Endothelial cell of umbilical vein (primary cell): ENCODE results near the gene BZW2.

Experiments used
- EZH2 ChIP-seq: IDR thresholded peaks from 2 replicates; pipeline ENCODE4 v1.6.1; 2012; ENCODE audit warnings: borderline replicate concordance, low read depth, mild to moderate bottlenecking, moderate library complexity, low read length, inconsistent platforms; ENCODE audit not compliant: severe bottlenecking
- FOS ChIP-seq: IDR thresholded peaks from 2 replicates; pipeline ENCODE4 v1.6.1; 2011; ENCODE audit warnings: mild to moderate bottlenecking, low read length, moderate library complexity, borderline replicate concordance; ENCODE audit not compliant: insufficient read depth
- POLR2A ChIP-seq: IDR thresholded peaks from 2 replicates; pipeline ENCODE4 v1.6.1; 2012; ENCODE audit warnings: low read depth, mild to moderate bottlenecking, control low read depth, low read length
- POLR2AphosphoS5 ChIP-seq: IDR thresholded peaks from 2 replicates; pipeline ENCODE4 v1.6.1; 2012; ENCODE audit warnings: low read depth, mild to moderate bottlenecking, control low read depth, low read length, moderate library complexity; ENCODE audit not compliant: insufficient read depth
- TF ChIP-seq, protein P1 (sequence below): IDR thresholded peaks from 2 replicates; pipeline ENCODE4 v1.6.1; 2011; ENCODE audit not compliant: insufficient read depth, insufficient read length
- TF ChIP-seq, protein P2 (sequence below), 2 donors: IDR thresholded peaks; 1 replicate in 1 of 2; 2 replicates in 1 of 2; pipeline ENCODE4 v1.5.1; 2011; ENCODE audit warnings: low read length in 2 of 2, mild to moderate bottlenecking in 2 of 2, moderate library complexity in 2 of 2, control low read depth in 1 of 2, inconsistent platforms in 1 of 2, low read depth in 1 of 2; ENCODE audit not compliant: insufficient read depth in 1 of 2; ENCODE audit errors: extremely low read depth in 1 of 2

DNA sequence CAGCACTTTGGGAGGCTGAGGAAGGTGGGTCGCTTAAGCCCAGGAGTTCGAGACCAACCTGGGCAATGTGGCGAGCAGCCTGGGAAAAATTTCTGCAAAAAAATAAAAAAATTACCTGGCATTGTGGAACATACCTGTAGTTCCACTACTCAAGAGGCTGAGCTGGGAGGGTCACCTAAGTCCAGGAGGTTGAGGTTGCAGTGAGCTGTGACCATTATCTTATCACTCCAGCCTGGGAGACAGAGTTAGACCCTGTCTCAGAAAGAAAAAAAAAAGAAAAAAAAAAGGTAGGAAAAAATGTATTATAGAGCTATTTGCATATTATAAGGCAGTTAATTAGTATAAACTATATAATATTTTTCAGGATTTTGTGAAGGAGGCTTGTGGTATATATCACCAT is 96.6 kb downstream of the BZW2 start:
- TF ChIP-seq POLR2A: no peak
- TF ChIP-seq, protein P1, sequence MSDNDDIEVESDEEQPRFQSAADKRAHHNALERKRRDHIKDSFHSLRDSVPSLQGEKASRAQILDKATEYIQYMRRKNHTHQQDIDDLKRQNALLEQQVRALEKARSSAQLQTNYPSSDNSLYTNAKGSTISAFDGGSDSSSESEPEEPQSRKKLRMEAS: no peak
- TF ChIP-seq, protein P2, sequence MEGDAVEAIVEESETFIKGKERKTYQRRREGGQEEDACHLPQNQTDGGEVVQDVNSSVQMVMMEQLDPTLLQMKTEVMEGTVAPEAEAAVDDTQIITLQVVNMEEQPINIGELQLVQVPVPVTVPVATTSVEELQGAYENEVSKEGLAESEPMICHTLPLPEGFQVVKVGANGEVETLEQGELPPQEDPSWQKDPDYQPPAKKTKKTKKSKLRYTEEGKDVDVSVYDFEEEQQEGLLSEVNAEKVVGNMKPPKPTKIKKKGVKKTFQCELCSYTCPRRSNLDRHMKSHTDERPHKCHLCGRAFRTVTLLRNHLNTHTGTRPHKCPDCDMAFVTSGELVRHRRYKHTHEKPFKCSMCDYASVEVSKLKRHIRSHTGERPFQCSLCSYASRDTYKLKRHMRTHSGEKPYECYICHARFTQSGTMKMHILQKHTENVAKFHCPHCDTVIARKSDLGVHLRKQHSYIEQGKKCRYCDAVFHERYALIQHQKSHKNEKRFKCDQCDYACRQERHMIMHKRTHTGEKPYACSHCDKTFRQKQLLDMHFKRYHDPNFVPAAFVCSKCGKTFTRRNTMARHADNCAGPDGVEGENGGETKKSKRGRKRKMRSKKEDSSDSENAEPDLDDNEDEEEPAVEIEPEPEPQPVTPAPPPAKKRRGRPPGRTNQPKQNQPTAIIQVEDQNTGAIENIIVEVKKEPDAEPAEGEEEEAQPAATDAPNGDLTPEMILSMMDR (IDR thresholded peaks at IDR 0.05; ENCODE audit: extremely low read depth in 1 of 2, insufficient read depth in 1 of 2, low read depth in 1 of 2, low read length in 2 of 2): no peak
- TF ChIP-seq FOS: no peak
- no peak for TF ChIP-seq POLR2AphosphoS5
- no peak for TF ChIP-seq EZH2
